Endothelial cell of umbilical vein (primary cell): ENCODE measurements around the gene SLC25A21. TPM values are rescaled to one million over a fixed set of nuclear protein-coding genes. Genes with fewer than 3 reads are reported as not detected.

Experiments used
- BruUV-seq: library from RNA; stranded (reverse); fragments of 400-500 nt; replicated peaks from 2 replicates; lab custom pipeline; 2021; lab: Mats Ljungman, UMichigan
- CTCF ChIA-PET: fragments of 300-600, 350-600 bp; sonication (Branson Sonifier 250); formaldehyde crosslinking; loops from one replicate; lab custom pipeline; 2021; ENCODE audit warnings: antibody characterized with exemption, inconsistent platforms; lab: Charles Lee
- POLR2A ChIA-PET: fragments of 300-600, 350-600 bp; sonication (Branson Sonifier 250); formaldehyde crosslinking; loops from one replicate; lab custom pipeline; 2021; ENCODE audit warnings: antibody characterized with exemption, inconsistent platforms; lab: Charles Lee
- DNase-seq: peaks from one replicate; pipeline ENCODE4 v3.0.0-alpha.2; 2011; ENCODE audit warnings: low read depth, low spot score
- FAIRE-seq: peaks from 2 replicates; lab custom pipeline; 2011; peaks lifted over from hg19 to GRCh38; lab: Jason Lieb, UNC
- H2AFZ ChIP-seq: 2 replicates; pipeline ENCODE4 v1.6.0; 2012; ENCODE audit warnings: low read depth, low read length, control low read depth, inconsistent platforms
- H3K27ac ChIP-seq: 2 replicates; pipeline ENCODE4 v1.5.1; 2011; ENCODE audit warnings: low read depth, mild to moderate bottlenecking, control low read depth, low read length, moderate library complexity; ENCODE audit not compliant: insufficient read depth
- H3K27me3 ChIP-seq, 2 experiments: 2 replicates each; pipeline versions ENCODE4 v1.6.0 to v1.6.1; 2011; ENCODE audit warnings: low read length in 2 of 2, mixed read lengths in 1 of 2; ENCODE audit not compliant: control insufficient read depth in 2 of 2, insufficient read depth in 2 of 2
- H3K36me3 ChIP-seq, 2 experiments: 2 replicates in 1 of 2; 3 replicates in 1 of 2; pipeline ENCODE4 v1.5.1; 2011; ENCODE audit warnings: low read length in 2 of 2, mild to moderate bottlenecking in 1 of 2, moderate library complexity in 1 of 2; ENCODE audit not compliant: control insufficient read depth in 2 of 2, insufficient read depth in 2 of 2; ENCODE audit errors: extremely low read depth in 1 of 2
- H3K4me1 ChIP-seq: 3 replicates; pipeline ENCODE4 v1.5.1; 2011; ENCODE audit warnings: mild to moderate bottlenecking, low read length; ENCODE audit not compliant: control insufficient read depth, insufficient read depth; ENCODE audit errors: extremely low read depth
- H3K4me2 ChIP-seq: 2 replicates; pipeline ENCODE4 v1.6.1; 2011; ENCODE audit warnings: low read length, control low read depth, mixed read lengths; ENCODE audit not compliant: insufficient read depth
- H3K4me3 ChIP-seq, 3 experiments: fragments of 200-600 bp in 1 of 3; sonication (generic), shearing (Covaris generic) in 1 of 3; replicated peaks in 1 of 3; 2 replicates each; pipeline ENCODE4 v1.5.1; 2011 to 2016; ENCODE audit warnings: control low read depth in 3 of 3, low read length in 3 of 3, mild to moderate bottlenecking in 2 of 3, inconsistent platforms in 1 of 3, low read depth in 1 of 3, moderate library complexity in 1 of 3; ENCODE audit not compliant: insufficient read depth in 1 of 3
- H3K79me2 ChIP-seq: 2 replicates; pipeline ENCODE4 v1.6.0; 2012; ENCODE audit warnings: low read length, inconsistent platforms; ENCODE audit not compliant: control insufficient read depth, insufficient read depth
- H3K9ac ChIP-seq: replicated peaks from 2 replicates; pipeline ENCODE3; 2011; ENCODE audit warnings: low read length, control low read depth; ENCODE audit not compliant: insufficient read depth; ENCODE audit errors: extremely low read depth
- H3K9me1 ChIP-seq: replicated peaks from 3 replicates; pipeline ENCODE4 v1.6.0; 2011; ENCODE audit warnings: mild to moderate bottlenecking, low read length; ENCODE audit not compliant: control insufficient read depth, insufficient read depth; ENCODE audit errors: extremely low read depth
- H3K9me3 ChIP-seq: replicated peaks from 2 replicates; pipeline ENCODE4 v1.5.1; 2012; ENCODE audit warnings: low read length, inconsistent platforms; ENCODE audit not compliant: control insufficient read depth, insufficient read depth
- H4K20me1 ChIP-seq: replicated peaks from 2 replicates; pipeline ENCODE3; 2011; ENCODE audit warnings: mild to moderate bottlenecking, low read length; ENCODE audit not compliant: control insufficient read depth, insufficient read depth; ENCODE audit errors: extremely low read depth
- EZH2 ChIP-seq: IDR thresholded peaks from 2 replicates; pipeline ENCODE4 v1.6.1; 2012; ENCODE audit warnings: borderline replicate concordance, low read depth, mild to moderate bottlenecking, moderate library complexity, low read length, inconsistent platforms; ENCODE audit not compliant: severe bottlenecking
- FOS ChIP-seq: IDR thresholded peaks from 2 replicates; pipeline ENCODE4 v1.6.1; 2011; ENCODE audit warnings: mild to moderate bottlenecking, low read length, moderate library complexity, borderline replicate concordance; ENCODE audit not compliant: insufficient read depth
- GATA2 ChIP-seq: IDR thresholded peaks from 2 replicates; pipeline ENCODE4 v1.7.0; 2011; ENCODE audit warnings: low read depth, mild to moderate bottlenecking, moderate library complexity, mixed read lengths, low read length; ENCODE audit not compliant: insufficient read length, insufficient read depth
- JUN ChIP-seq: IDR thresholded peaks from 2 replicates; pipeline ENCODE4 v1.6.1; 2011; ENCODE audit warnings: borderline replicate concordance, low read depth; ENCODE audit not compliant: insufficient read length, insufficient read depth
- MAX ChIP-seq: IDR thresholded peaks from 2 replicates; pipeline ENCODE4 v1.6.1; 2011; ENCODE audit not compliant: insufficient read depth, insufficient read length
- MYC ChIP-seq: IDR thresholded peaks from one replicate; pipeline ENCODE4 v1.6.1; 2011; ENCODE audit warnings: mild to moderate bottlenecking, low read depth, low read length
- POLR2A ChIP-seq: IDR thresholded peaks from 2 replicates; pipeline ENCODE4 v1.6.1; 2012; ENCODE audit warnings: low read depth, mild to moderate bottlenecking, control low read depth, low read length
- POLR2AphosphoS5 ChIP-seq: IDR thresholded peaks from 2 replicates; pipeline ENCODE4 v1.6.1; 2012; ENCODE audit warnings: low read depth, mild to moderate bottlenecking, control low read depth, low read length, moderate library complexity; ENCODE audit not compliant: insufficient read depth
- dilution Hi-C: fragments of 300-500 bp; cut with MboI; formaldehyde crosslinking; loops from one replicate; pipeline ENCODE4 v1.15.0; 2019; ENCODE audit warnings: low sequenced_read_pairs; ENCODE audit not compliant: extremely low pct_ligation_motif_present
- intact Hi-C: fragments of 100-400 bp; cut with micrococcal nuclease; formaldehyde crosslinking; loops from one replicate; pipeline ENCODE4 v1.10.0; 2022
- polyA plus RNA-seq, 4 experiments: library from polyadenylated mRNA; depleted of rRNA in 3 of 4; stranded (reverse) in 3 of 4; unstranded in 1 of 4; fragments of >200 nt; gene quantifications; 2 replicates each; pipeline versions ENCODE4 v1.2.1 to v1.2.3, GENCODE V29; 2011 to 2012; ENCODE audit warnings: missing spikeins in 1 of 4
- total RNA-seq: library from RNA; stranded (reverse); gene quantifications from 2 replicates; pipeline ENCODE4 v1.2.3, GENCODE V29; 2021
- TF ChIP-seq, protein P1 (sequence below), 2 donors: IDR thresholded peaks; 1 replicate in 1 of 2; 2 replicates in 1 of 2; pipeline ENCODE4 v1.5.1; 2011; ENCODE audit warnings: low read length in 2 of 2, mild to moderate bottlenecking in 2 of 2, moderate library complexity in 2 of 2, control low read depth in 1 of 2, inconsistent platforms in 1 of 2, low read depth in 1 of 2; ENCODE audit not compliant: insufficient read depth in 1 of 2; ENCODE audit errors: extremely low read depth in 1 of 2

Gene SLC25A21
- total and polyA plus RNA-seq, 2 donors (not counting 3 experiments of a cell fraction or from before 2014, with no cell fraction given), result 0.98 to 1.4 TPM

DNA sequence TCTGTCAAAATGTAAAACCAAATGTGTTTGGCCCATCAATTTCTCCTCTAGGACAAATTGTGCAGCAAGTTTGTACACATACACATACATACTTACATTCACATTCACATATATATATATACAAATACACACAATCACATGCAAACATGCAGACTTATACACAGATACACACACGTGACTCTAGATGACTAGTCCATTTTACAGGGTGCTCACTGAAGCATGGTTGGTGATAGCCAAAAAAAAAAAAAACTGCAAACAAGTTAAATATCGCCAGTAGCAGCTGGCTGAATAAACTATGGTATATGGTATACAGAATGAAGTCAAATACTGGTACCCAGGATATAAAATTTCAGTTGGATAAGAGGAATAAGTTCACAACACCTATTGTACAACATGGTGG lies 77.9 kb downstream of the SLC25A21 start:
- POLR2A ChIA-PET, result no interaction called here

More for the DNA sequence above, 77.9 kb downstream of the SLC25A21 start:
- H3K9me1 ChIP-seq, result no peaks in the 10 kb centered on the region
- no peak overlapping the region for H3K9ac ChIP-seq
- dilution Hi-C loops, result no loop called here
- no peak for TF ChIP-seq POLR2AphosphoS5
- TF ChIP-seq, protein P1, sequence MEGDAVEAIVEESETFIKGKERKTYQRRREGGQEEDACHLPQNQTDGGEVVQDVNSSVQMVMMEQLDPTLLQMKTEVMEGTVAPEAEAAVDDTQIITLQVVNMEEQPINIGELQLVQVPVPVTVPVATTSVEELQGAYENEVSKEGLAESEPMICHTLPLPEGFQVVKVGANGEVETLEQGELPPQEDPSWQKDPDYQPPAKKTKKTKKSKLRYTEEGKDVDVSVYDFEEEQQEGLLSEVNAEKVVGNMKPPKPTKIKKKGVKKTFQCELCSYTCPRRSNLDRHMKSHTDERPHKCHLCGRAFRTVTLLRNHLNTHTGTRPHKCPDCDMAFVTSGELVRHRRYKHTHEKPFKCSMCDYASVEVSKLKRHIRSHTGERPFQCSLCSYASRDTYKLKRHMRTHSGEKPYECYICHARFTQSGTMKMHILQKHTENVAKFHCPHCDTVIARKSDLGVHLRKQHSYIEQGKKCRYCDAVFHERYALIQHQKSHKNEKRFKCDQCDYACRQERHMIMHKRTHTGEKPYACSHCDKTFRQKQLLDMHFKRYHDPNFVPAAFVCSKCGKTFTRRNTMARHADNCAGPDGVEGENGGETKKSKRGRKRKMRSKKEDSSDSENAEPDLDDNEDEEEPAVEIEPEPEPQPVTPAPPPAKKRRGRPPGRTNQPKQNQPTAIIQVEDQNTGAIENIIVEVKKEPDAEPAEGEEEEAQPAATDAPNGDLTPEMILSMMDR (IDR thresholded peaks at IDR 0.05; ENCODE audit: extremely low read depth in 1 of 2, insufficient read depth in 1 of 2, low read depth in 1 of 2, low read length in 2 of 2), result no peak
- TF ChIP-seq FOS, result no peak
- no peak for TF ChIP-seq JUN
- no peak for TF ChIP-seq MAX
- no peak for TF ChIP-seq POLR2A
- no peak for TF ChIP-seq EZH2
- TF ChIP-seq MYC, result no peak
- TF ChIP-seq GATA2, result no peak
- no peak for DNase-seq
- CTCF ChIA-PET, result no interaction called here
- no peaks in the 10 kb centered on the region for H3K27me3 ChIP-seq
- H3K27ac ChIP-seq, result no peak overlapping the region
- H3K4me2 ChIP-seq, result no peak overlapping the region
- intact Hi-C loops, result no loop called here
- H2AFZ ChIP-seq, result no peak overlapping the region
- BruUV-seq, result no TSS peak
- no peaks in the 10 kb centered on the region for H3K79me2 ChIP-seq
- no peaks in the 10 kb centered on the region for H3K36me3 ChIP-seq
- H3K4me1 ChIP-seq, result no peaks in the 10 kb centered on the region
- no peaks in the 10 kb centered on the region for H3K9me3 ChIP-seq
- H3K4me3 ChIP-seq, result no peak overlapping the region
- FAIRE-seq, result no peak
- H4K20me1 ChIP-seq, result no peaks in the 10 kb centered on the region
